Liver (tissue), 9 donors: ENCODE data around the gene PTPN14. TPM values are rescaled to one million over a fixed set of nuclear protein-coding genes. Genes with fewer than 3 reads are reported as not detected.
A peak's percentile ranks its signal among the peaks of the same experiment; 100 is the strongest.

Experiments used
- DNase-seq: peaks from one replicate; pipeline ENCODE4 v3.0.0-alpha.2; 2017; ENCODE audit warnings: low spot score
- H3K27ac ChIP-seq, 2 donors: one replicate each; pipeline ENCODE4 v1.7.0; 2013; ENCODE audit warnings: inconsistent platforms in 2 of 2, low read length in 2 of 2, control low read depth in 1 of 2, low read depth in 1 of 2, mild to moderate bottlenecking in 1 of 2
- H3K27me3 ChIP-seq, 4 donors: one replicate each; pipeline versions ENCODE4 v1.6.1 to v1.7.0; 2013; ENCODE audit warnings: low read length in 3 of 4, inconsistent platforms in 1 of 4, mild to moderate bottlenecking in 1 of 4, moderate library complexity in 1 of 4; ENCODE audit not compliant: control insufficient read depth in 4 of 4, insufficient read depth in 4 of 4
- H3K36me3 ChIP-seq, 4 donors: one replicate each; pipeline versions ENCODE4 v1.6.1 to v1.7.0; 2013; ENCODE audit warnings: low read length in 3 of 4, mild to moderate bottlenecking in 3 of 4, low read depth in 1 of 4, moderate library complexity in 1 of 4; ENCODE audit not compliant: control insufficient read depth in 4 of 4, insufficient read depth in 3 of 4
- H3K4me1 ChIP-seq, 4 donors: one replicate each; pipeline versions ENCODE4 v1.6.1 to v1.7.0; 2013; ENCODE audit warnings: low read length in 3 of 4, mild to moderate bottlenecking in 3 of 4, moderate library complexity in 1 of 4; ENCODE audit not compliant: control insufficient read depth in 4 of 4, insufficient read depth in 4 of 4
- H3K4me3 ChIP-seq, 3 donors: one replicate each; pipeline versions ENCODE4 v1.6.1 to v1.7.0; 2013; ENCODE audit warnings: low read length in 3 of 3, control low read depth in 1 of 3, low read depth in 1 of 3, mild to moderate bottlenecking in 1 of 3
- H3K9ac ChIP-seq, 2 donors: one replicate each; pipeline ENCODE4 v1.7.0; 2013; ENCODE audit warnings: low read length in 2 of 2, mild to moderate bottlenecking in 2 of 2, moderate library complexity in 2 of 2, control low read depth in 1 of 2, low read depth in 1 of 2
- H3K9me3 ChIP-seq, 4 donors: one replicate each; pipeline versions ENCODE4 v1.6.1 to v1.7.0; 2013; ENCODE audit warnings: low read length in 3 of 4; ENCODE audit not compliant: control insufficient read depth in 4 of 4
- HNF4A ChIP-seq, 2 donors: conservative IDR thresholded peaks; 2 replicates each; pipeline ENCODE4 v1.6.1; 2016; ENCODE audit warnings: antibody characterized with exemption in 2 of 2, mild to moderate bottlenecking in 2 of 2
- HNF4G ChIP-seq: IDR thresholded peaks from 2 replicates; pipeline ENCODE4 v1.6.1; 2016; ENCODE audit warnings: antibody characterized with exemption
- NR2F2 ChIP-seq: IDR thresholded peaks from 2 replicates; pipeline ENCODE4 v1.6.1; 2016; ENCODE audit warnings: antibody characterized with exemption
- RXRA ChIP-seq, 2 donors: IDR thresholded peaks; 2 replicates each; pipeline ENCODE4 v1.6.1; 2017 to 2018; ENCODE audit warnings: antibody characterized with exemption in 2 of 2, mild to moderate bottlenecking in 1 of 2
- SP1 ChIP-seq: IDR thresholded peaks from 2 replicates; pipeline ENCODE4 v1.6.1; 2018; ENCODE audit warnings: antibody characterized with exemption, mild to moderate bottlenecking
- TAF1 ChIP-seq: conservative IDR thresholded peaks from 2 replicates; pipeline ENCODE4 v1.6.1; 2016; ENCODE audit warnings: antibody characterized with exemption, mild to moderate bottlenecking
- YY1 ChIP-seq: IDR thresholded peaks from 2 replicates; pipeline ENCODE4 v1.6.1; 2016; ENCODE audit warnings: antibody characterized with exemption, mild to moderate bottlenecking
- WGBS: extraction: QIAGEN DNeasy Blood & Tissue Kit; methylation state at CpG from one replicate; pipeline ENCODE4 v1.1.7; 2013; 5-methylcytosine and 5-hydroxymethylcytosine counted together
- polyA plus RNA-seq, 2 donors: library from polyadenylated mRNA; stranded (reverse) in 1 of 2; unstranded in 1 of 2; fragments of 200-250 nt in 1 of 2; fragments of >200 nt in 1 of 2; fragmentation: Nextera tagmentation in 1 of 2; extraction: Ambion mirVana in 1 of 2; gene quantifications; one replicate each; pipeline versions ENCODE4 v1.2.1 to v1.2.3, GENCODE V29; 2013 to 2015
- total RNA-seq, 2 donors: library from RNA; depleted of rRNA; stranded (reverse); fragments of >200 nt; gene quantifications; one replicate each; pipeline ENCODE4 v1.2.3, GENCODE V29; 2014
- TF ChIP-seq, protein P1 (sequence below): IDR thresholded peaks from 2 replicates; pipeline ENCODE4 v1.6.1; 2016; ENCODE audit warnings: antibody characterized with exemption
- TF ChIP-seq, protein P2 (sequence below): IDR thresholded peaks from 2 replicates; pipeline ENCODE4 v1.6.1; 2016; ENCODE audit warnings: antibody characterized with exemption
- TF ChIP-seq, protein P3 (sequence below): IDR thresholded peaks from 2 replicates; pipeline ENCODE4 v1.6.1; 2016; ENCODE audit warnings: antibody characterized with exemption, mild to moderate bottlenecking
- donor health status: healthy.
- donor health status: healthy.
- donor health status: healthy.
- donor health status: healthy.
- donor health status: healthy.

PTPN14 gene
- total and polyA plus RNA-seq, 4 donors = 0.54 to 3.2 (median 1.5) TPM

DNA sequence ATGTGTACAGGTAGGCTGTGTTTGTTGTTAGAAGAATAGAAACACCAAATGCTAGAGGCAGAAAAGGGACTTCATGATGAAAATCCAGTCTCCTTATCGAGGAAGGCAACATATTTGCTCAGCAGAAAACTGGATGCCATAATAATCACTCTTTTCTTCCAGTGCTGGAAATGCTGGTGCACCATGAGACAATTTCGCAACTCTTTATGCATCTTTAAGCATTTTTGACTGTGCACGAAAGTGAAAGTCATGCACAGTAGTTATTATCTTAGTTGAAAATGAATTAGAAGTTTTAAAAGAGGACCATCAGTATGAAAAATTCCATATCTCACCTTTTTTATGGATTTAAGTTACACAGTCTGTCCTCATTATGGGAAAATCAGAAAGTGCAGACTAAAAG, 241.4 kb downstream of the PTPN14 start:
- 44% methylated on average over 3 of the region's 3 CpGs for WGBS
- Histone ChIP-seq H3K36me3 (no peaks in the 10 kb centered on the region), H3K27me3 (no peaks in the 10 kb centered on the region), H3K27ac (peak overlapping the region in 1 of 2 donors; percentile 26), H3K4me3 (no peak overlapping the region), H3K9ac (no peak overlapping the region), H3K4me1 (peaks cover 0 to 30% (median 12%) of the 10 kb centered on the region in 4 donors), H3K9me3 (no peaks in the 10 kb centered on the region)
- DNase-seq = no peak
- TF ChIP-seq NR2F2 = no peak
- peak; percentile 14 for TF ChIP-seq YY1

DNA sequence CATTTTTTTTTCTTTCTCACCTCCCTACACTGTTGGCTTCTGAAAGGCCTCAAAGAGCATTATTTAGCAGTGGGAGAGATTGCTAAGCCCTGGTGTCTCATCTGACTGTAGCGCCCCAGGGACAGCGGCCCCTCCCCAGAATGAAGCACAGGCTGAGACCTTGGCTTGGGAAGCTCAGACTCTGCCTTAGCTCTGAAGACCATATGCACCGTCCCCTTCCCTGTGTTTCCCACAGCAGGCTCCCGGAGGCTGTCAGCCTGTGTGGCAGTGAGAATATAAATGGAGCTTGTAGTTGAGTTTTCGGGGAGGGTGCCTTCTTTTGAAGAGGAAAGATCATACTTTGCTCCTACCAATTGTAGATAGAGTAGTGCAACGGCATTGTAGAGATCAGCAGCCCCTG, 245.1 kb downstream of the PTPN14 start:
- Histone ChIP-seq H3K27me3 (no peaks in the 10 kb centered on the region), H3K4me1 (peaks cover 0 to 11% (median 4%) of the 10 kb centered on the region in 4 donors), H3K9me3 (no peaks in the 10 kb centered on the region), H3K4me3 (no peak overlapping the region), H3K27ac (no peak overlapping the region), H3K36me3 (no peaks in the 10 kb centered on the region), H3K9ac (no peak overlapping the region)
- WGBS = 97% methylated on average over 6 of the region's 6 CpGs
- DNase-seq = no peak
- TF ChIP-seq HNF4G = no peak
- TF ChIP-seq, protein P1, sequence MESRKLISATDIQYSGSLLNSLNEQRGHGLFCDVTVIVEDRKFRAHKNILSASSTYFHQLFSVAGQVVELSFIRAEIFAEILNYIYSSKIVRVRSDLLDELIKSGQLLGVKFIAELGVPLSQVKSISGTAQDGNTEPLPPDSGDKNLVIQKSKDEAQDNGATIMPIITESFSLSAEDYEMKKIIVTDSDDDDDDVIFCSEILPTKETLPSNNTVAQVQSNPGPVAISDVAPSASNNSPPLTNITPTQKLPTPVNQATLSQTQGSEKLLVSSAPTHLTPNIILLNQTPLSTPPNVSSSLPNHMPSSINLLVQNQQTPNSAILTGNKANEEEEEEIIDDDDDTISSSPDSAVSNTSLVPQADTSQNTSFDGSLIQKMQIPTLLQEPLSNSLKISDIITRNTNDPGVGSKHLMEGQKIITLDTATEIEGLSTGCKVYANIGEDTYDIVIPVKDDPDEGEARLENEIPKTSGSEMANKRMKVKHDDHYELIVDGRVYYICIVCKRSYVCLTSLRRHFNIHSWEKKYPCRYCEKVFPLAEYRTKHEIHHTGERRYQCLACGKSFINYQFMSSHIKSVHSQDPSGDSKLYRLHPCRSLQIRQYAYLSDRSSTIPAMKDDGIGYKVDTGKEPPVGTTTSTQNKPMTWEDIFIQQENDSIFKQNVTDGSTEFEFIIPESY = no peak

DNA sequence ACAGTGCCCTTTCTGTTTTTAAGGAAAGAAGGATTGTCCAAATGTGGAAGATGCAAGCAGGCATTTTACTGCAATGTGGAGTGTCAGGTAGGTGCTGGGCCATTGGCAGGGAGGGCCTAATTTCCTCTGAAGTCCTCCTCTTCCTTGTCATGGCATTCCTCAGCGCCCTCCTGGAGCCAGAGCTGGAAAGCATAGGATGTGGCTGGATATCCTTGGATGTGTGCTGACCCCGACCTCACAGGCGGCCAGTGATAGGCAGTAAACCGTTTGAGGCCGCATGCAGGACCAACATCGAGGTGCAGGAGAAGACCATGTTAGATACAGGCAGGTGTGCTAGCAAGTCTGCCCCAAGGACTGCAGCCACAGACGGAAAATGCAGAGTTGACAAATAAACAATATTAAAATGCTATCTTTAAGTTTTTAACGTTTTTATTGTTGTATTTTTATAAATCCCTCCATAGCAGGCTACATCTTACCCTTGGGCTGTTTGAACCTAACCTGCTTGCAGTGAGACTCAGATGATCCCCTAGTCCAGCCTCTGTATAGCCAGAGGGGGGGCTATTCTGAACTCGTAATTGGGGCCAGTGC, 246.1 kb downstream of the PTPN14 start:
- Histone ChIP-seq H3K27ac (no peak overlapping the region), H3K9me3 (no peaks in the 10 kb centered on the region), H3K4me3 (no peak overlapping the region), H3K9ac (no peak overlapping the region), H3K4me1 (peaks cover 0 to 7% (median 2%) of the 10 kb centered on the region in 4 donors), H3K36me3 (no peaks in the 10 kb centered on the region), H3K27me3 (no peaks in the 10 kb centered on the region)
- DNase-seq = no peak
- TF ChIP-seq, protein P2, sequence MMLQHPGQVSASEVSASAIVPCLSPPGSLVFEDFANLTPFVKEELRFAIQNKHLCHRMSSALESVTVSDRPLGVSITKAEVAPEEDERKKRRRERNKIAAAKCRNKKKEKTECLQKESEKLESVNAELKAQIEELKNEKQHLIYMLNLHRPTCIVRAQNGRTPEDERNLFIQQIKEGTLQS = no peak
- TF ChIP-seq SP1 = no peak
- 95% methylated on average over 9 of the region's 9 CpGs for WGBS

DNA sequence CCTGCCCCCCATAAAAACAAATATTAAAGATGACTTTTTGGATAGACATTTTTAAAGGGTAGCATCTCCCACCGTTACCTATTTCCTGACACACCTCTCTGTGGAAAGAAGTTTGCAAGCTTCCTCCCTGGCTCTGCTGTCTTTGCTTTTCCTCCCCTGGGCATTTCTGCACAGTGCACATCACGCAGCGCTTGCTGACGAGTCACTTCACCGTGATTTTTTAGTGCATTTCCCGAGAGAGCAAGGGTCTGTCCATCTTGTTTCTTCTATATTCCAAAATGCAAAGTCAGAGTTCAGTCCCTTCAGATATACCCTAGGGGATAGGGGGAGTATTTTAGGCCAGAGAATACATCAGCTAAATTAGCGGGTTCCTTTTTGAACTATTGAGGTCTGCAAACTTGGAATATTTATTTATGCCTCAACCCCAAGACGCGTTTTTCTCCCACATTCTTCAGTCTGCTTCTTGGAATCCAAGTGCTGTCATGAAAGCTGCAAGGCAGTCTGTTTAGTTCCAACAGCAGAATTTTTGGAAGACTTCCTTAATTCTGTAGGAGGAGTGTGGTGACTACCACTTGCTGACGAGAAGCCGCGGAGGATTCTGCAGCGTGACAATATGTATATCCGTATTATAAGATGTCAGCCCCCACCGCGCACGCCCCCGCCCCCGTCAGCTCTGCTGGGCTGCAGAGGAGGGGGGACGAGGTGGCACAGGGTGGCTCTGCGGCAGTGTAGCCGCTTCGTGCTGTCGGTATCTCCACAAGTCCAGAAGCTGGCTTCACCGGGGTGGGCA, 248.1 kb downstream of the PTPN14 start:
- 88% methylated on average over 25 of the region's 25 CpGs for WGBS

More for the DNA sequence above, 248.1 kb downstream of the PTPN14 start:
- H3K27me3 ChIP-seq = no peaks in the 10 kb centered on the region
- H3K36me3 ChIP-seq = no peaks in the 10 kb centered on the region
- TF ChIP-seq YY1 = no peak
- TF ChIP-seq, protein P1 = no peak
- no peak for TF ChIP-seq HNF4A (conservative IDR thresholded peaks at IDR 0.05)
- TF ChIP-seq, protein P3, sequence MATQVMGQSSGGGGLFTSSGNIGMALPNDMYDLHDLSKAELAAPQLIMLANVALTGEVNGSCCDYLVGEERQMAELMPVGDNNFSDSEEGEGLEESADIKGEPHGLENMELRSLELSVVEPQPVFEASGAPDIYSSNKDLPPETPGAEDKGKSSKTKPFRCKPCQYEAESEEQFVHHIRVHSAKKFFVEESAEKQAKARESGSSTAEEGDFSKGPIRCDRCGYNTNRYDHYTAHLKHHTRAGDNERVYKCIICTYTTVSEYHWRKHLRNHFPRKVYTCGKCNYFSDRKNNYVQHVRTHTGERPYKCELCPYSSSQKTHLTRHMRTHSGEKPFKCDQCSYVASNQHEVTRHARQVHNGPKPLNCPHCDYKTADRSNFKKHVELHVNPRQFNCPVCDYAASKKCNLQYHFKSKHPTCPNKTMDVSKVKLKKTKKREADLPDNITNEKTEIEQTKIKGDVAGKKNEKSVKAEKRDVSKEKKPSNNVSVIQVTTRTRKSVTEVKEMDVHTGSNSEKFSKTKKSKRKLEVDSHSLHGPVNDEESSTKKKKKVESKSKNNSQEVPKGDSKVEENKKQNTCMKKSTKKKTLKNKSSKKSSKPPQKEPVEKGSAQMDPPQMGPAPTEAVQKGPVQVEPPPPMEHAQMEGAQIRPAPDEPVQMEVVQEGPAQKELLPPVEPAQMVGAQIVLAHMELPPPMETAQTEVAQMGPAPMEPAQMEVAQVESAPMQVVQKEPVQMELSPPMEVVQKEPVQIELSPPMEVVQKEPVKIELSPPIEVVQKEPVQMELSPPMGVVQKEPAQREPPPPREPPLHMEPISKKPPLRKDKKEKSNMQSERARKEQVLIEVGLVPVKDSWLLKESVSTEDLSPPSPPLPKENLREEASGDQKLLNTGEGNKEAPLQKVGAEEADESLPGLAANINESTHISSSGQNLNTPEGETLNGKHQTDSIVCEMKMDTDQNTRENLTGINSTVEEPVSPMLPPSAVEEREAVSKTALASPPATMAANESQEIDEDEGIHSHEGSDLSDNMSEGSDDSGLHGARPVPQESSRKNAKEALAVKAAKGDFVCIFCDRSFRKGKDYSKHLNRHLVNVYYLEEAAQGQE = no peak
- TF ChIP-seq RXRA (IDR thresholded peaks at IDR 0.05) = no peak
- TF ChIP-seq TAF1 = no peak
- TF ChIP-seq, protein P2 = no peak
- no peak for DNase-seq
- no peak overlapping the region for H3K9ac ChIP-seq
- no peak overlapping the region for H3K4me3 ChIP-seq
- no peaks in the 10 kb centered on the region for H3K9me3 ChIP-seq
- no peak overlapping the region for H3K27ac ChIP-seq
- H3K4me1 ChIP-seq = no peaks in the 10 kb centered on the region
